Endothelial cell of coronary artery (primary cell): ENCODE measurements around the gene FUT3. TPM values are rescaled to one million over a fixed set of nuclear protein-coding genes. Genes with fewer than 3 reads are reported as not detected.

Experiments
- total RNA-seq: library from RNA; depleted of rRNA; stranded (reverse); fragments of >200 nt; gene quantifications from 2 replicates; pipeline ENCODE4 v1.2.3, GENCODE V29; 2014

FUT3 gene
- total RNA-seq: not detected in 2 replicates

GRCh38 chr19:5851302-5851701 lies at the start of gene FUT3:
Gene FUT3 (minus strand): TSS chr19:5851449.

GRCh38 chr19:5839065-5840017 lies 11.9 kb downstream of the FUT3 start, which contains the start of gene FUT6:
Gene FUT6 (minus strand): TSS chr19:5839702. CDS start chr19:5832567, 7,135 bp downstream.

GRCh38 chr19:5804516-5805461 lies 46.5 kb downstream of the FUT3 start, which contains the start of gene NRTN:
Gene NRTN (plus strand): TSS chr19:5805067. CDS start chr19:5824166, 19,099 bp downstream.

Other genes with a start within 250 kb of the FUT3 start
- 31.3 and 42.9 TPM in 2 replicates for gene SAFB2, start 228.7 kb downstream of the FUT3 start, total RNA-seq
- gene SAFB, start 228.4 kb downstream of the FUT3 start, total RNA-seq: 54.3 and 61.3 TPM in 2 replicates
- gene MICOS13, start 170.9 kb downstream of the FUT3 start, total RNA-seq: 63.3 and 70.9 TPM in 2 replicates
- 5.3 and 8.4 TPM in 2 replicates for gene HSD11B1L, start 170.4 kb downstream of the FUT3 start, total RNA-seq
- gene RPL36, start 161.2 kb downstream of the FUT3 start, total RNA-seq: 815 and 826 TPM in 2 replicates
- 69.6 and 119 TPM in 2 replicates for gene LONP1, start 131.3 kb downstream of the FUT3 start, total RNA-seq
- not detected in 2 replicates for gene CATSPERD, start 130.8 kb downstream of the FUT3 start, total RNA-seq
- gene PRR22, start 66.7 kb downstream of the FUT3 start, total RNA-seq: 0.19 and 0.27 TPM in 2 replicates
- gene DUS3L, start 60.3 kb downstream of the FUT3 start, total RNA-seq: 25.2 and 33.4 TPM in 2 replicates
- gene NRTN, start 46.4 kb downstream of the FUT3 start, total RNA-seq: 0.09 TPM in 1 of 2 replicates, not detected in the other
- not detected in 2 replicates for gene FUT6, start 11.7 kb downstream of the FUT3 start, total RNA-seq
- gene FUT5, start 19.1 kb upstream of the FUT3 start, total RNA-seq: not detected in 2 replicates
- gene NDUFA11, start 52.3 kb upstream of the FUT3 start, total RNA-seq: 235 and 266 TPM in 2 replicates
- gene VMAC, start 53.4 kb upstream of the FUT3 start, total RNA-seq: 3.2 and 4.8 TPM in 2 replicates
- gene CAPS, start 62.8 kb upstream of the FUT3 start, total RNA-seq: 1.3 and 3.5 TPM in 2 replicates
- gene RANBP3, start 126.7 kb upstream of the FUT3 start, total RNA-seq: 34.7 and 38.7 TPM in 2 replicates